Adrenal gland (tissue), 12 donors: ENCODE measurements around the gene PSAP. TPM values are rescaled to one million over a fixed set of nuclear protein-coding genes. Genes with fewer than 3 reads are reported as not detected.

Experiments
- DNase-seq, 7 donors: peaks; one replicate each; pipeline ENCODE4 v3.0.0-alpha.2; 2019 to 2020
- H3K27ac ChIP-seq, 5 donors: fragments of 200-600 bp; sonication (generic) in 4 of 5; 1 replicate in 3 of 5; 2 replicates in 2 of 5; pipeline versions ENCODE4 v1.5.1 to v1.8.0; 2016 to 2020; ENCODE audit warnings: mild to moderate bottlenecking in 1 of 5
- H3K27me3 ChIP-seq: fragments of 200-600 bp; 2 replicates; pipeline ENCODE4 v1.8.0; 2021
- H3K36me3 ChIP-seq, 2 donors: fragments of 200-600 bp; replicated peaks in 1 of 2; 1 replicate in 1 of 2; 2 replicates in 1 of 2; pipeline versions ENCODE4 v1.5.1 to v1.8.0; 2018 to 2022
- H3K4me1 ChIP-seq, 2 donors: fragments of 200-600 bp; replicated peaks in 1 of 2; 1 replicate in 1 of 2; 2 replicates in 1 of 2; pipeline versions ENCODE4 v1.5.1 to v1.8.0; 2018 to 2021
- H3K4me3 ChIP-seq, 4 donors: fragments of 200-600 bp; sonication (generic) in 3 of 4; one replicate each; pipeline ENCODE4 v1.5.1; 2016 to 2018
- H3K9me3 ChIP-seq, 3 donors: fragments of 200-600 bp; sonication (generic) in 1 of 3; replicated peaks in 1 of 3; 1 replicate in 2 of 3; 2 replicates in 1 of 3; pipeline versions ENCODE4 v1.5.1 to v1.8.0; 2016 to 2021
- CTCF ChIP-seq, 6 experiments: fragments of 450-650 bp in 4 of 6; fragments of 200-600 bp in 2 of 6; sonication (generic) in 1 of 6; IDR thresholded peaks; 1 replicate in 5 of 6; 2 replicates in 1 of 6; pipeline versions ENCODE4 v1.5.1 to v1.8.0; 2016 to 2021; ENCODE audit warnings: antibody characterized with exemption in 6 of 6, mild to moderate bottlenecking in 2 of 6, moderate library complexity in 1 of 6
- POLR2A ChIP-seq, 2 donors: fragments of 450-650 bp; IDR thresholded peaks; one replicate each; pipeline ENCODE4 v1.6.1; 2017; ENCODE audit warnings: antibody characterized with exemption in 2 of 2, mild to moderate bottlenecking in 2 of 2, moderate library complexity in 1 of 2
- WGBS, 4 donors: extraction: QIAGEN DNeasy Blood & Tissue Kit in 2 of 4; methylation state at CpG; one replicate each; pipeline versions ENCODE4 v1.1.5 to v1.1.7; 2013 to 2017; 5-methylcytosine and 5-hydroxymethylcytosine counted together
- intact Hi-C, 2 donors: fragments of 100-400 bp; cut with DNase I; formaldehyde crosslinking; loops; one replicate each; pipeline versions ENCODE4 v1.14.1 to v1.15.0; 2022 to 2023
- polyA plus RNA-seq, 3 donors: library from polyadenylated mRNA; stranded (reverse); fragments of 200-250 nt in 2 of 3; fragments of 350-450 nt in 1 of 3; fragmentation: Illumina TruSeq in 1 of 3; extraction: RNeasy Lipid Tissue Mini Kit (QIAGEN cat#74804) in 1 of 3; gene quantifications; one replicate each; pipeline ENCODE4 v1.2.3, GENCODE V29; 2013 to 2014
- total RNA-seq, 9 donors: library from RNA; depleted of rRNA in 4 of 9; stranded (reverse); fragments of >200 nt in 4 of 9; fragments of 120-200 nt in 1 of 9; fragmentation: NEBNext Ultra II Directional in 1 of 9; extraction: Animal tissue kit (Norgen Biotek cat#: 25700) in 1 of 9; gene quantifications; one replicate each; pipeline versions ENCODE4 v1.1.0 to v1.2.4, GENCODE V29; 2013 to 2023
- donor health status: healthy with polysubstance abuse.
- donor health status: Bipolar disorder and iron deficiency.
- donor health status: DM: yes; HTN: yes; CAD: no.
- donor health status: DM: no; HTN: no; CAD: no.
- donor health status: DM: no; HTN: no; CAD: no.
- donor health status: DM: yes; HTN: yes; CAD: no.

Gene PSAP
- total and polyA plus RNA-seq, 12 donors, result 623 to 3,452 (median 2,140) TPM

DNA sequence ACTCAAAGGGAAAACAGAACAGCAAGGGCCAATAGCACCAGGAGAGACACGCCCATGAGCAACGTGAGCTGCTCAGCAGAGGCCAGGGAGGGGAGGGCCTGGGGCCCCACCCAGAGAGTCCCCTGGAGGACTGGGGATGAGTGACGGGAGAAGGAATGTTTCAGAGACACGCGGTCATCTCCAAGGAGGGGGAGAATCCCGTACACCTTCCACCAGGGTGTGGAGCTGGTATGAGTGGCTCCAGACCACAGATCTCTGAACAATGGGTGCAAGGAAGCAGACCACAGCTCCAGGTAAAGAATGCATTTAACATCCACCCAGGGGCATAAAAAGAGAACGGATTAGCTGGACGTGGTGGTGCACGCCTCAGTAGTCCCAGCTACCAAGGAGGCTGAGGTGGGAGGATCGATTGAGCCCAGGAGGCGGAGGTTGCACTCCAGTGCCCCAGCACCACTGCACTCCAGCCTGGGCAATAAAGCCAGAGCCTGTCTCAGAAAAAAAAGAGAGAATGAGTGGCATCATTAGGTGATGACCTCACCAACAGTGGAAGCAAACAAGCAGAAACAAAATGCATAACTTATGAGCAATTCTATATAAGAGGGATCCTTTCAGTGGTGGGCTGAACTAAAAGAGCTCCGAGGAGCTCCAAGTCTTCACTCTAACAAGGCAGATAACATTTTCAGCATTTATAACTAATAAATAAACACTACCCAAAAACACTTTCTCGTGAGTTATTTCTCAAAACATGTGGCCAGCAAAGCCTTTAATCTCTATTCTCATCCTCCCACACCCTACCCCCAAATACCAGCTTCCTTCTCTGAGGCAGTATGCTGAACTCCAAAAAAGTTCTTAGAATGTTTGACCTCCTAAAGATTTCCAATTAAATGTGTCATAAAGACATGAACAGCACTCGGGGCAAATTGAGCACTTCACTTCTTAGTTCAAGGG, 12.5 kb downstream of the PSAP start:
- Histone ChIP-seq H3K36me3 (peaks cover 0 to 6% of the 10 kb centered on the region in 2 donors), H3K9me3 (no peaks in the 10 kb centered on the region), H3K4me1 (peaks cover 64 to 89% of the 10 kb centered on the region in 2 donors), H3K27me3 (no peaks in the 10 kb centered on the region), H3K27ac (peak overlapping the region in 3 of 5 donors; percentile 68 to 89 (median 83)), H3K4me3 (no peak overlapping the region)
- 60 to 69% (median 62%) methylated on average over 14 of the region's 14 CpGs for WGBS, 4 donors
- intact Hi-C loops, result no loop called here
- no peak for DNase-seq
- TF ChIP-seq CTCF (IDR thresholded peaks at IDR 0.05) (no peak), POLR2A (IDR thresholded peaks at IDR 0.05) (no peak)

DNA sequence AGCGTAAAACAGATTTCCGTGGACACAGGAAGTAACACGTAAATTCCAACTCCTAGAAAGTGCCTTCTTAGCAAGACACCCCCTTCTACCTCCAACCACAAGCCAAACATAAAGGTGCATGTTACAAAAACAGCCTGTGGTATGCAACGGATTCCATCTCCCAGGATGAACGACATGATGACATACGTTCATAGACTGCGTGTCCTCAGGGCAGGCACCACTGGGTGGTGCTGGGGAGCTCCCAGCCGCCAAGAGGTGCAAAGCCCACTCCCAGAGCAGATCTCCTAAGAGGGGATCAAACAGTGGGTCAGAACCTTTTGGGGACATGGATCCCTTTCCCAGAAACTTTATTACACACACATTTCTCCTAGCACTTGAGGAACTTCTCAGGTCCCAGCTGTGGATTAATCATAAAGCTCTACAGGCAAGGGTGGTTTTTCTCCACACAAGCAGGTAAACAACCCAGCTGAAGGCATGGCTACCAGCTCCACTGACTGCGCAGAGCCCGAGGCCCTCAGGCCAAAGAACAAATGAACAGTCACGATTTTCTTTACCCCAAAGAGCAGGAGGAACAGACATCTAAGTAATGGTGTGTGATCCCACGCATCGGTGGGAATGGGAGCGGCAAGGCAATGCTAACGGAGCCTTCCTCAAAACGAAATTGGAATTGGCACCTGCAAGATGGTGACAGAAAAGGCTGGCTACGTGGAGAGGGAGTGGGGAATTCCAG, 13.8 kb downstream of the PSAP start:
- no peaks in the 10 kb centered on the region for H3K27me3 ChIP-seq
- no peak overlapping the region for H3K4me3 ChIP-seq
- peaks cover 57 to 86% of the 10 kb centered on the region in 2 donors for H3K4me1 ChIP-seq
- DNase-seq, result no peak
- H3K36me3 ChIP-seq, result peaks cover 0 to 16% of the 10 kb centered on the region in 2 donors
- TF ChIP-seq CTCF (IDR thresholded peaks at IDR 0.05), result peak in 2 of 6 experiments; percentile 21 to 23
- TF ChIP-seq POLR2A (IDR thresholded peaks at IDR 0.05), result no peak
- intact Hi-C loops, result no loop called here
- H3K9me3 ChIP-seq, result no peaks in the 10 kb centered on the region
- WGBS, 4 donors, result 72 to 82% (median 76%) methylated on average over 17 of the region's 17 CpGs
- H3K27ac ChIP-seq, result peak overlapping the region in 4 of 5 donors; percentile 51 to 89 (median 76)

DNA sequence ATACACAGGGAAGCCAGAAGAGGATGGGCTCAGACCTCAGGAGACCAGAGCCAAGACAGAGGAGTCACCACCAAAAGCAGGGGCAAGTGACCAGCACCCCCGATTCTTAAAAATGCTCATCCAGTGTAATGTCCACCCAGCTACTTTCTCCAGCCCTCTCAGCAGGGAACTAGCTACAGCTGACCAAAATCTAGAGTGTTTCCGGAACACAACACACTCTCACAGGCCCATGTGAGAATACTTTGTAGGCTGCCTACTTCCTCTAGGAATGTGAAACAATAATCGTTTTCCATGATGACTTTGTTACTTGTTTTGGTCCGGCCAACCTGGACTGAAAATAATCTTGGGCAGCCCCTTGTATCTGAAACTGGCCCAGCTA, 14.5 kb downstream of the PSAP start:
- Histone ChIP-seq H3K27me3 (no peaks in the 10 kb centered on the region), H3K27ac (peak overlapping the region in 4 of 5 donors; percentile 51 to 89 (median 76)), H3K36me3 (peaks cover 0 to 23% of the 10 kb centered on the region in 2 donors), H3K4me1 (peaks cover 57 to 91% of the 10 kb centered on the region in 2 donors), H3K4me3 (no peak overlapping the region), H3K9me3 (no peaks in the 10 kb centered on the region)
- 66 to 77% (median 73%) methylated on average over 4 of the region's 4 CpGs for WGBS, 4 donors
- intact Hi-C loops, result no loop called here
- TF ChIP-seq POLR2A (IDR thresholded peaks at IDR 0.05), result no peak
- no peak for TF ChIP-seq CTCF (IDR thresholded peaks at IDR 0.05)
- DNase-seq, result no peak
